B cell (primary cell): ENCODE results near the gene TGFBRAP1. TPM values are rescaled to one million over a fixed set of nuclear protein-coding genes. Genes with fewer than 3 reads are reported as not detected.

Experiments used
- ATAC-seq: fragments of 200-7000 bp; cut with Tn5 transposase; one replicate; pipeline ENCODE4 v1.10.0; 2021; ENCODE audit warnings: low read depth, mild to moderate bottlenecking, moderate number of reproducible peaks, moderate library complexity
- CTCF ChIA-PET: fragments of 350-600 bp; sonication (Branson Sonifier 250); formaldehyde crosslinking; loops from one replicate; lab custom pipeline; 2021; ENCODE audit warnings: antibody characterized with exemption, inconsistent platforms; lab: Charles Lee
- POLR2A ChIA-PET: fragments of 350-600 bp; sonication (Branson Sonifier 250); formaldehyde crosslinking; loops from one replicate; lab custom pipeline; 2021; ENCODE audit warnings: antibody characterized with exemption; lab: Charles Lee
- DNase-seq: peaks from one replicate; pipeline ENCODE4 v3.0.0; 2013
- H2AFZ ChIP-seq: 2 replicates; pipeline ENCODE4 v1.6.1; 2012; ENCODE audit warnings: mild to moderate bottlenecking, low read depth, low read length; ENCODE audit not compliant: insufficient read depth, poor library complexity, severe bottlenecking
- H3K27ac ChIP-seq, 2 donors: 1 replicate in 1 of 2; 2 replicates in 1 of 2; pipeline ENCODE4 v1.5.1; 2012 to 2013; ENCODE audit warnings: low read length in 2 of 2, mild to moderate bottlenecking in 2 of 2, moderate library complexity in 1 of 2
- H3K27me3 ChIP-seq, 4 experiments: fragments of 200-600 bp in 1 of 4; sonication (generic) in 1 of 4; replicated peaks in 1 of 4; 1 replicate in 2 of 4; 2 replicates in 2 of 4; pipeline versions ENCODE4 v1.6.1 to v1.7.0; 2013 to 2016; ENCODE audit warnings: low read length in 3 of 4, mild to moderate bottlenecking in 2 of 4, mixed read lengths in 1 of 4, moderate library complexity in 1 of 4; ENCODE audit not compliant: insufficient read depth in 4 of 4, control insufficient read depth in 3 of 4; ENCODE audit errors: control extremely low read depth in 1 of 4
- H3K36me3 ChIP-seq, 2 experiments: replicated peaks in 1 of 2; 1 replicate in 1 of 2; 2 replicates in 1 of 2; pipeline versions ENCODE4 v1.6.1 to v1.7.1; 2013; ENCODE audit warnings: low read length in 1 of 2; ENCODE audit not compliant: insufficient read depth in 2 of 2, control insufficient read depth in 1 of 2; ENCODE audit errors: control extremely low read depth in 1 of 2, extremely low read depth in 1 of 2
- H3K4me1 ChIP-seq, 2 donors: fragments of 200-600 bp in 1 of 2; sonication (generic) in 1 of 2; 1 replicate in 1 of 2; 2 replicates in 1 of 2; pipeline versions ENCODE4 v1.5.1 to v1.6.1; 2013 to 2017; ENCODE audit warnings: low read length in 2 of 2; ENCODE audit not compliant: control insufficient read depth in 2 of 2, insufficient read depth in 2 of 2
- H3K4me2 ChIP-seq: replicated peaks from 2 replicates; pipeline ENCODE3; 2012; ENCODE audit warnings: mild to moderate bottlenecking, low read depth, low read length; ENCODE audit not compliant: poor library complexity, severe bottlenecking
- H3K4me3 ChIP-seq, 5 experiments: fragments of 200-600 bp in 1 of 5; sonication (generic) in 1 of 5; 1 replicate in 3 of 5; 2 replicates in 2 of 5; pipeline versions ENCODE4 v1.5.1 to v1.7.0; 2011 to 2016; ENCODE audit warnings: low read length in 4 of 5, mild to moderate bottlenecking in 4 of 5, low read depth in 2 of 5, control low read depth in 1 of 5, moderate library complexity in 1 of 5; ENCODE audit not compliant: insufficient read depth in 1 of 5; ENCODE audit errors: control extremely low read depth in 1 of 5, extremely low read depth in 1 of 5
- H3K79me2 ChIP-seq: fragments of 200-600 bp; sonication (generic); one replicate; pipeline ENCODE4 v1.6.0; 2016; ENCODE audit warnings: low read length; ENCODE audit not compliant: control insufficient read depth, insufficient read depth
- H3K9ac ChIP-seq: fragments of 200-600 bp; sonication (generic); 2 replicates; pipeline ENCODE4 v1.6.1; 2017; ENCODE audit warnings: mild to moderate bottlenecking, low read length, moderate library complexity
- H3K9me3 ChIP-seq, 3 donors: one replicate each; pipeline versions ENCODE4 v1.6.1 to v1.7.1; 2013; ENCODE audit warnings: low read length in 2 of 3; ENCODE audit not compliant: control insufficient read depth in 2 of 3, insufficient read depth in 1 of 3; ENCODE audit errors: control extremely low read depth in 1 of 3
- H4K20me1 ChIP-seq: 2 replicates; pipeline ENCODE4 v1.6.0; 2012; ENCODE audit warnings: mild to moderate bottlenecking, low read length; ENCODE audit not compliant: insufficient read depth, control insufficient read depth, poor library complexity, severe bottlenecking
- H3K27ac Mint-ChIP-seq: one replicate; pipeline ENCODE4 v1.8.0; 2021; ENCODE audit warnings: mixed read lengths
- H3K27me3 Mint-ChIP-seq: one replicate; pipeline ENCODE4 v1.8.0; 2021; ENCODE audit warnings: mixed read lengths
- H3K4me1 Mint-ChIP-seq: one replicate; pipeline ENCODE4 v1.8.0; 2021; ENCODE audit warnings: mixed read lengths
- H3K4me3 Mint-ChIP-seq: one replicate; pipeline ENCODE4 v1.8.0; 2021; ENCODE audit warnings: mixed read lengths
- H3K9me3 Mint-ChIP-seq: one replicate; pipeline ENCODE4 v1.8.0; 2022; ENCODE audit warnings: mixed read lengths; ENCODE audit not compliant: insufficient read depth
- CTCF ChIP-seq: fragments of 200-600 bp; IDR thresholded peaks from one replicate; pipeline ENCODE4 v1.8.0; 2022; ENCODE audit warnings: antibody characterized with exemption, mild to moderate bottlenecking
- EZH2 ChIP-seq: IDR thresholded peaks from 2 replicates; pipeline ENCODE4 v1.6.1; 2012; ENCODE audit warnings: borderline replicate concordance, low read depth, mild to moderate bottlenecking, moderate library complexity, low read length; ENCODE audit not compliant: insufficient read depth, poor library complexity, severe bottlenecking
- WGBS: methylation state at CpG from one replicate; pipeline ENCODE4 v1.1.5; 2013; ENCODE audit warnings: missing lambda C conversion rate; ENCODE audit not compliant: insufficient coverage; 5-methylcytosine and 5-hydroxymethylcytosine counted together
- intact Hi-C: fragments of 100-400 bp; cut with micrococcal nuclease; formaldehyde crosslinking; loops from one replicate; pipeline ENCODE4 v1.10.0; 2022
- polyA plus RNA-seq: library from polyadenylated mRNA; depleted of rRNA; stranded (reverse); fragments of >200 nt; gene quantifications from 2 replicates; pipeline ENCODE4 v1.2.3, GENCODE V29; 2012
- total RNA-seq, 2 donors: library from RNA; stranded (reverse); fragments of 120-200 nt in 1 of 2; gene quantifications; 1 replicate in 1 of 2; 2 replicates in 1 of 2; pipeline versions ENCODE4 v1.2.3 to v1.2.4, GENCODE V29; 2013 to 2022

TGFBRAP1 gene
- total and polyA plus RNA-seq, 2 donors (not counting 1 experiment from before 2014, with no cell fraction given) = 9.3 to 21.7 TPM

- H3K4me1 ChIP-seq = peaks cover 14 to 19% of the 10 kb centered on the region in 2 donors
- no peak overlapping the region for H3K4me2 ChIP-seq
Observed at GRCh38 chr2:105324732-105325131, 4.8 kb downstream of the TGFBRAP1 start.

GRCh38 chr2:105324101-105324500, 5.4 kb downstream of the TGFBRAP1 start:
- peaks cover 68% of the 10 kb centered on the region for H3K79me2 ChIP-seq
- peaks cover 33% of the 10 kb centered on the region for H4K20me1 ChIP-seq
- H3K27ac Mint-ChIP-seq = no peak overlapping the region
- H3K4me3 ChIP-seq = no peak overlapping the region
- H3K4me1 Mint-ChIP-seq = peaks cover 53% of the 10 kb centered on the region
- no peak overlapping the region for H3K9ac ChIP-seq
- TF ChIP-seq EZH2 = no peak
- no peak for TF ChIP-seq CTCF
- H3K9me3 Mint-ChIP-seq = no peaks in the 10 kb centered on the region
- ATAC-seq (peak; percentile 10), DNase-seq (no peak)
- no peaks in the 10 kb centered on the region for H3K27me3 ChIP-seq
- ChIA-PET CTCF (no interaction called here), POLR2A (interaction anchor here (0.7 kb wide), 1 partner anchor 419 kb away, joined by 3 read pairs; no protein-coding TSS in a partner anchor)
- H3K9me3 ChIP-seq = no peaks in the 10 kb centered on the region
- no peak overlapping the region for H3K4me2 ChIP-seq
- no peaks in the 10 kb centered on the region for H3K36me3 ChIP-seq
- H2AFZ ChIP-seq = no peak overlapping the region
- 100% methylated on average over 1 of the region's 4 CpGs for WGBS
- H3K4me1 ChIP-seq = peaks cover 13 to 19% of the 10 kb centered on the region in 2 donors
- intact Hi-C loops = no loop called here
- H3K27me3 Mint-ChIP-seq = no peaks in the 10 kb centered on the region
- no peak overlapping the region for H3K27ac ChIP-seq
- H3K4me3 Mint-ChIP-seq = no peak overlapping the region

More at GRCh38 chr2:105324732-105325131, 4.8 kb downstream of the TGFBRAP1 start:
- ChIA-PET POLR2A (no interaction called here), CTCF (no interaction called here)
- TF ChIP-seq EZH2 (no peak), CTCF (no peak)
- no peaks in the 10 kb centered on the region for H3K27me3 ChIP-seq
- DNase-seq (no peak), ATAC-seq (no peak)
- Mint-ChIP-seq H3K4me3 (no peak overlapping the region), H3K27ac (no peak overlapping the region), H3K9me3 (no peaks in the 10 kb centered on the region), H3K4me1 (peaks cover 55% of the 10 kb centered on the region), H3K27me3 (no peaks in the 10 kb centered on the region)
- no peak overlapping the region for H3K9ac ChIP-seq
- H3K36me3 ChIP-seq = no peaks in the 10 kb centered on the region
- H2AFZ ChIP-seq = no peak overlapping the region
- H3K4me3 ChIP-seq = no peak overlapping the region
- intact Hi-C loops = no loop called here
- no peaks in the 10 kb centered on the region for H3K9me3 ChIP-seq
- H3K27ac ChIP-seq = no peak overlapping the region
- H3K79me2 ChIP-seq = peaks cover 70% of the 10 kb centered on the region
- 70% methylated on average over 4 of the region's 4 CpGs for WGBS
- peaks cover 33% of the 10 kb centered on the region for H4K20me1 ChIP-seq
